Iris pigment epithelial cell (primary cell): ENCODE data around the gene DNHD1.

Source experiments
- DNase-seq: peaks from one replicate; pipeline ENCODE4 v3.0.0-alpha.2; 2011; ENCODE audit warnings: low read depth

The DNHD1 gene

DNA sequence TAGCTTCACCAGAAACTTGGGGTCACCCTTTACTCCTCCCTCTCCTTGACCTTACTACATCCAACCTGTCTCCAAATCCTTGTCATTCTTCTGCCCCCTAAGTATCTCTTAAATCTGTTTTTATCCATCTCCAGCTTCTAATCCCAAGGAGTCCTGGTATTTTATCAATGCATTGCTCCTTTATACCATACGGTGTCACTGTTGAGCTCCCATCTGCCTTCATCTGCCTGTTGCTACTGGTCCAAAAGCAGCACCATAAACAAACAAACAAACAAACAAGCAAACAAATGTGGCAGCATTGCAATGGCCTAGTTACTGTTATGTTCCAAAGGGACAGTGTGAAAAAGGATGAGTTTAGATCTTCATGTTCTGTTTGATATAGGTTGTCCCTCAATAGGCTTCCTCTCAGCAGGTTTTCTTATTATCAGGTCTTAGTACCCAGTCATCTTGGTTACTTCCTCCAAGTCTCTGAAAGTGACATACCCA, 34.2 kb downstream of the DNHD1 start:
- DNase-seq: peak; percentile 41

- no peak for DNase-seq
Observed at GRCh38 chr11:6538456-6538855, 41.4 kb downstream of the DNHD1 start.

DNA sequence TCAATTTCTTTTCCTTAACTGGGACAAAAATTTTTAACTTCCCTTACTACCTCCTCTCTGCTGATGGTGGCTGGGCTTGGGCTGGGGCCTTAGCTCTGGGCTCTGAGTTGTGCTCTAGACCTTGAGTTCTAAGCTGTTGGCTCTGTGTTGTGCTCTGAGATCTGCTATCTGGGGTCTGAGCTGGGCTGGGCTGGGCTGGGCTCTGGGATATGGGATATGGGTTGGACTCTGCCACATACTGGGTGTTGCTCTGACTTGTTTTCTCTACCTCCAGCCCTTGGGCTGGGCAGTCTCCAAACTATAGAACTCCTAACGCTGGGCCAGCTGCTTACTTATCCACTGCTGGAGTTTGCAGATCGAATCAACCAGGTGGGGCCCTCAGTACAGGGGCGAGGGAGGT, 41.9 kb downstream of the DNHD1 start:
- DNase-seq: no peak

DNA sequence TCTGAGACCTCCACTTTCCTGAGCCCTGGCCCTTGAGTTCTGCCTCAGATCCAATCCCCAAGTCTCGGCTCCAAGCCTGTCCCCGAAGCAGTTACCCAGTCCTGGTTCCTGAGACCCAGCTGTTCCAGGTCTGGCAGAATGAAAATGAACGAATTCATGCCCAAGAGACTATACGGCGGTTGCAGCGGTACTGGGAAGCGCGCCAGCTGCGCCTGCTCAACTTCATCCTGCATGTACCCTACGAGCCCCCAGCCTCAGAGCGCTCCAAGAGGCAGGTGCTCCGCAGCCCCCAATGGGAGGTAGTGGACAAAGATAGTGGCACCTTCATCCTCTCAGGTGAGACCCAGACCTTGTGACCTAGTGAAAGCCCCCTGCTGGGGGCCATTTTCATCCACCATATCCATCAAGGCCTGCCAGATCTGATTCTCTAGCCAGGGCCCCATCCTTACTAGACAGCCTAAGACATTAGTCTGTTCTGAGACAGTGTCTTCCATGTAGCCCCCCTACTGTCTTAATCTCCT, 42.7 kb downstream of the DNHD1 start:
- no peak for DNase-seq

DNA sequence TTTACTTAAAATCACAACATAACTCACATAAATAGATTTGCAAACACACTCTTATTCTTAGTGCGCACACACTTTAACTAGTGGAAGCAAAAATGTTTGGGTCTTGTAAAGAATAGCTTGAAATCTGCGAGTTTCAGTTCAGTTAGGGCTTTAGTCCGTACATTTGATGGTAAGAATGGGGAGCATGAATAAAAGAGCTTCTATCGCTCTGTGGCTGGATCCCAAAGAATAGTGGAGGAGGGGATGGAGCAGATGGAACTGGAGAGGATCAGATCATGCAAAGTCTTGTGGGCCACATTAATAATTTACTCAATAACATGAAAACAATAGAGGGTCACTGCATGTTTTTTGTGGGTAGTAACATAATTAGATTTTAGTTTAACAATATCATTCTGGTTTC, 44.3 kb downstream of the DNHD1 start:
- no peak for DNase-seq

- no peak for DNase-seq
Observed at GRCh38 chr11:6542727-6543126, 45.6 kb downstream of the DNHD1 start.

DNA sequence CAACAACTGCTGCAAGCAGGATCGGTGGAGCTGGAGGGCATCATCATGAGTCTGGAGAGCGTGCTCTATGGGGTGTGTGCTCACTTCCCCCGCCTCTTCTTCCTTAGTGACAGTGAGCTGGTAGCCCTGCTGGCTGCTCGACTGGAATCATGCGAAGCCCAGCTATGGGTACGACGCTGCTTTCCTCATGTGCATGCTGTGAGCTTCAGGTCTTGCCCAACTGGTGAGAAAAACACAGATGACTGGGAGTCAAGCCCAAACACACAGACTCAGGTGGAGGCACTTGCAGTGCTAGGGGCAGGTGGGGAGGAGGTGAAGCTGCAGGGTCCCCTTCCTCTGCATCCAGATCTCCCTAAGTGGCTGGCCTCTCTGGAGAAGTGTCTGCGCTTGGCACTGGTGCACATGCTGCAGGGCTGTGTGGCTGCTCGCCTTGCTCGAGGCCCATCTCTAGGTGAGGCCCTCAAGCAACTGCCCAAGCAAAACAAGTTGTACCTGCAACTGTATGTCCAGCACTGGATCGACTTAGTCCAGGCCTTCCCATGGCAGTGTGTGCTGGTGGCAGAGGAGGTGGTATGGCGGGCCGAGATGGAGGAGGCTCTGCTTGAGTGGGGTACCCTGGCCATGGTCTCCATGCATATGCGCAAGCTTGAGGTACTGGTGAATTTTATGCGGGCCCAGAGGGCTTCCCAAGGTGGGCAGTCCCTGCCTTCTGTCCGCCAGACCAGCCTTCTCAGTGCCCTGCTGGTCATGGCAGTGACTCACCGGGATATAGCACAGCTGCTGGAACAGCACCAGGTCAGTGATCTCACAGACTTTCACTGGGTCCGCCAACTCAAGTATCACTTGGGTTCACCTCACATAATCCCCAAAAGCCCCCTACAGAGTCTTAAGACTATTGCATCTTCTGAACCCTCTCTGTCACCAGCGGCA, 48.1 kb downstream of the DNHD1 start:
- peak; percentile 45 for DNase-seq

DNA sequence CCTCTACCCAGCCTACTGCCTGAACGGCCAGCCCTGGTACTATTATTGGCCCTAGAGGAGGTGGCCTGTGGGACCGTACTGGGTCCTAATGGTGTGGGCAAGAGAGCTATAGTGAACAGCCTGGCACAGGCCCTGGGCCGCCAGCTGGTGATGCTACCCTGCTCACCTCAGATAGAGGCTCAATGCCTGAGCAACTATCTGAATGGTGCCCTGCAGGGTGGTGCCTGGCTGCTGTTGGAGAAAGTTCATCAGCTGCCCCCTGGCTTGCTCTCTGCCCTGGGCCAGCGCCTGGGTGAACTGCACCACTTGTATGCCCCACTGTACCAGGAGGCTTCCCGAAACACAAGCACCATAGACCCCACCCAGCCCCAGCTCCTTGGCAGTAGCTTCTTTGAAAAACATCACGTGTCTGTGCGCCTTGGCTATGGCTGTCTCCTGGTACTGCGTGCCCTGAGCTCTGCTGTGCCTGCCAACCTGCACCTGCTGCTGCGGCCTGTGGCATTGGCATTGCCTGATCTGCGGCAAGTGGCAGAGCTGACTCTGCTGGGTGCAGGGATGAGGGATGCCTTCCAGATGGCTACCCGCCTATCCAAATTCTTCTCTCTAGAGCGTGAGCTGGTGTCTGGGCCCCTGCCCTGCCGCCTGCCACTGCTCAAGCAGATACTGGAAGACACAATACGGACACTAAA, 49.0 kb downstream of the DNHD1 start:
- no peak for DNase-seq

- DNase-seq: no peak
Observed at GRCh38 chr11:6546735-6547134, 49.7 kb downstream of the DNHD1 start.

GRCh38 chr11:6547177-6547576, 50.1 kb downstream of the DNHD1 start:
- DNase-seq: no peak

GRCh38 chr11:6548121-6548520, 51.0 kb downstream of the DNHD1 start:
- DNase-seq: no peak

DNA sequence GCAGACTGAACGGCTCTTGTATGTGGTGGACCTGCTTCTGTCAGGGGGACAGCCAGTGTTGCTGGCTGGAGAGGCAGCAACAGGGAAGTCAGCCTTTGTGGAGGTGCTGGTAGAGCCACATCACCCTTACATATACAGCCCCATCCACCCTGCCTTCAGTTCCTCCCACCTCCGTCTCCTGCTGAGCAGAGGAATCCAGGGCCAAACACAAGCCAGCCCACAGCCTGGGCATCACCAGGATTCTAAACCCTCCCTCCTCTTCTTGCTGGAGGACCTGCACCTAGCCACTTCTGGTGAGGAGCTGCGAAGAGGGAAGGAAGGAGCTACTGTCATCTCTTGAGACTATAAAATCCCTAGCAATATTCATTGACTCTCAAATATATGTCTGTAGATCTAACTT, 51.6 kb downstream of the DNHD1 start:
- no peak for DNase-seq

- no peak for DNase-seq
Observed at GRCh38 chr11:6553634-6554033, 56.6 kb downstream of the DNHD1 start.

DNA sequence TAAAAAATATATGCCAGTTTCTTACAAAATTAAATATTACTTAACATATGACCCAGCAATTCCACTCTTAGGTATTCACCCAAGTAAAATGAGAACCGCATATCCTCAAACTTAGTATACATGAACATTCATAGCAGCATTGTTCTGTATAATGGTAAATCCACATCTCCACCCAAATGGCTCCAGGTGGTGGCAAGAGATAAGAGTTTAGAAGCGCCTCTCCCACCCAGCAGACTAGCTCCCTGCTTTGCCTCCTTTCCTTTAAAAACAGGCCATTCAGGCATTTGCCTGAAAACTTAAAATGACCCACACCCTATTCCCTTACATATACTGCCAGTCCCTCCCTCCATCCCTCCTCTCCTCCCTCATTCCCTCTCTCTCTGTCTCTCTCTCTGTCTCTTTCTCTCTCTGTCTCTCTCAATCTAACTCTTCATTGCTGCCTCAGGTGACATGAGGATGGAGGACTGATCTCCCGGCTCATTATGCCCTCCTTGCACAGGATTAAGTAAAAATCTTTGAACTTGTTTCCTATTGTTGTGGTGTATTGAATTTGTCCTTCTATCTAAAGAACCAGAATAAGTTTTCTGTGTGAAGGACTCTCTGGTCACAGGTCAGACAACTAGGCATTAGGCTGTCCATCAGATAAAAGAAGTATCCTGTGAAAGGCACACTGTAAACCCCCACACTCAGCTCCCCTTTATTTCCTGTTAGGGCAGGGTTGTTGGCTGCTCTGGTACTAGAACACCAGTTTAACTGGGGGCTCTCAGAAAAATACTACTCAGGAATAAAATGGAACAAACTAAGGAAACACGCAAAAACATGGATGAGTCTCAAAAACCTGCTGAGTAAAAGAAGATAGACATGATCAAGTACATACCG, 58.0 kb downstream of the DNHD1 start:
- DNase-seq: no peak

GRCh38 chr11:6556139-6556949, 59.3 kb downstream of the DNHD1 start:
- DNase-seq: no peak

GRCh38 chr11:6557063-6557462, 60.0 kb downstream of the DNHD1 start:
- no peak for DNase-seq

DNA sequence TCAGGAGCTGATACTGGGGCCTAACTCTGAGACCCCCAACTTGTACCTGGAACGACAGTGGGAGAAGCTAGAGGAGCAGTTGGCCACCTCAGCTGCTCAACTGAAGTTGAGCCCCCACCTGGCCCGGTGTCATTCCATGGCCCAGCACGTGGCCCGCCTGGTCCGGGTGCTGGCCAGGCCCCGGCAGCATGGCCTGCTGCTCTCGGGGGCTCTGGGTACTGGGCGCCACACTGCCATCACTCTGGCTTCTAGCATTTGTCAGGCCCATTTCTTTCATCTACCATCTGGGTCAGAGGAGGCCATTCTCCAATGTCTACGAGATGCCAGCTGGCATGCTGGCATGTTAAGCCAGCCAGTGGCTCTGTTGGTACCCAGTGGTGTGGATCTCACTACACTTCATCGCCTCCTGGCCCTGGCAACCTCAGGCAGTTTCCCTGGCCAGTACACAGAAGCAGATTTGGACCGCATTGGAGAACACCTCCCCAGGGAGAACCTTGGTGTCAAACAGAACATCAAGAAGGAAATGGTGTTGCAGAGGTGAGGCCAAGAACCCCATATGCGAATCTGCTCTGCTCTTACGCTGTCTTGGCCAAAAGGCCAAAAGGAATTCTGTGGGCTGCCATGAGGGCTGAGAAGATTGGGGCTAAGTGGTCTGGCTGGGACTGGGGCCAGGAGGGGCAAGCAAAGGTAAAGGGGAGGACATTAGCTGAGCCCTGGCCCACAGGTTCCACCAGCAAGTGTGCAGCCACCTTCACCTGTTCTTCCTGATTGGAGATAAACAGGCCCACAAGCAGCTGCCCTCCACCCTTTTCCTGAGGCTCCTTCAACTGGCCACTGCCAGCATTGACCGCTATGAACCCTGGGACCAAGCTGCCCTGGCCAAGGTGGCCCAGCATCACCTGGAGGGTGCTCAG, 60.9 kb downstream of the DNHD1 start:
- DNase-seq: no peak

DNA sequence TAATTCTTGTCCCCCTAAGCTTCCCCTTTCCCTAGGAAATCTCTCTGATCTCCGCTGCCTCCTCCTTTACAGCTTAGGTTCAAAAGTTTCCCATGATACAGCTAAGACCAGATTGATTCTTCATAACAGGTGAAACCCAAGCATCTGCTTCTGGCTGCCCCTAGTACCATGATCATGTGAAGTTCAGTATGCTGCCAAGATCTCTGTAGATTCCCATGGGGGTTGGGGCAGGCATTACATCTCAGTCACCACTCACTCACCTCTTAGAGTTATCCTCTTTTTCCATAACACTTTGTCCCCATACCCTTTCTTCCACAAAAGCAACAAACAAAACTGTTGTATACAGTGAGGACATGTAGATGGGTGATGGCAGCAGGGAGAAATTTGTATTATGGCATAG, 62.3 kb downstream of the DNHD1 start:
- DNase-seq: no peak

DNA sequence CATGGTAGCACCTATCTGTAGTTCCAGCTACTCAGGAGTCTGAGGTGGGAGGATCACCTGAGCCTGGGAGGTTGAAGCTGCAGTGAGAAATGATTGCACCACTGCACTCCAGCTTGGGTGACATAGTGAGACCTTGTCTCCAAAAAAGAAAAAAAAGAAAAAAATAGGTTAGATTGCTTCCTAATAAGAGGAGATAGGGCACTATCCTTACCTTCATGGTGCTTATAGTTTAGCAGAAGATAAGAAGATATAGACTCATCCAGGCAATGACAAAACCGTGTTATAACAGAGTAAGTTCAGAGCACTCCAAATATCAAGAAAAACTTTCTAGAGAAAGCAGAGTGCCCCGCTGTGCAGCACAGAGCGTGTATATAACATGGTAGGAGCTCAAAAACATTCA, 64.2 kb downstream of the DNHD1 start:
- no peak for DNase-seq

GRCh38 chr11:6563121-6563619, 66.1 kb downstream of the DNHD1 start:
- no peak for DNase-seq
